ENCODE results near the gene LRP1B.
"Not testable (repeated sequence)": the region's sequence is repeated elsewhere in the genome, so short reads cannot be mapped to it uniquely, and the experiment has no call there.

Gene LRP1B

DNA sequence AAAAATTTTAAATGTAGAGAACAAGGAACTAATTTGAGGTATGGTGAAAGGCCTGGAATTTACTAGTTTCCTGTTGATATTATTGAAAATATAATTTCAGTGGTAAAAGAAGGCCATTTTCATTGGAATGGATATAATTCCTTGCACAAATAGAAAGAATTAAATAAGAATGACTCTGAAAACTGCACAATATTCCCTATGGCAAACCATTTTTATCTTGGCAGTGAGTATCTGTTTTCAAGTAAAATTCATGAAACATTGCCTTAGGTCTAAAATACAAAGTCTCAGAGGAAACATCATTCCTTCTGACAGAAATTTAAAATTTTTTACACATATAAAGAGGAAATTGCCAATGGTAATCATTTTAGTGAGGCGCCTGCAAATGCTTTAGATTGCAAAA, 1468.3 kb downstream of the LRP1B start:
- no peaks in the 10 kb centered on the region for H3K4me1 ChIP-seq (ENCODE audit: control insufficient read depth in 1 of 2, insufficient read depth in 1 of 2, low read depth in 1 of 2, low read length in 1 of 2)
- H3K9me3 ChIP-seq, result no peaks in the 10 kb centered on the region
- no peak overlapping the region for H3K4me3 ChIP-seq (ENCODE audit: low read depth in 1 of 2, low read length in 1 of 2)
- TF ChIP-seq, protein P1, sequence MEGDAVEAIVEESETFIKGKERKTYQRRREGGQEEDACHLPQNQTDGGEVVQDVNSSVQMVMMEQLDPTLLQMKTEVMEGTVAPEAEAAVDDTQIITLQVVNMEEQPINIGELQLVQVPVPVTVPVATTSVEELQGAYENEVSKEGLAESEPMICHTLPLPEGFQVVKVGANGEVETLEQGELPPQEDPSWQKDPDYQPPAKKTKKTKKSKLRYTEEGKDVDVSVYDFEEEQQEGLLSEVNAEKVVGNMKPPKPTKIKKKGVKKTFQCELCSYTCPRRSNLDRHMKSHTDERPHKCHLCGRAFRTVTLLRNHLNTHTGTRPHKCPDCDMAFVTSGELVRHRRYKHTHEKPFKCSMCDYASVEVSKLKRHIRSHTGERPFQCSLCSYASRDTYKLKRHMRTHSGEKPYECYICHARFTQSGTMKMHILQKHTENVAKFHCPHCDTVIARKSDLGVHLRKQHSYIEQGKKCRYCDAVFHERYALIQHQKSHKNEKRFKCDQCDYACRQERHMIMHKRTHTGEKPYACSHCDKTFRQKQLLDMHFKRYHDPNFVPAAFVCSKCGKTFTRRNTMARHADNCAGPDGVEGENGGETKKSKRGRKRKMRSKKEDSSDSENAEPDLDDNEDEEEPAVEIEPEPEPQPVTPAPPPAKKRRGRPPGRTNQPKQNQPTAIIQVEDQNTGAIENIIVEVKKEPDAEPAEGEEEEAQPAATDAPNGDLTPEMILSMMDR (IDR thresholded peaks at IDR 0.05), result no peak
- H3K27me3 ChIP-seq, result no peaks in the 10 kb centered on the region
- H3K36me3 ChIP-seq, result no peaks in the 10 kb centered on the region
- H3K27ac ChIP-seq, result no peak overlapping the region

DNA sequence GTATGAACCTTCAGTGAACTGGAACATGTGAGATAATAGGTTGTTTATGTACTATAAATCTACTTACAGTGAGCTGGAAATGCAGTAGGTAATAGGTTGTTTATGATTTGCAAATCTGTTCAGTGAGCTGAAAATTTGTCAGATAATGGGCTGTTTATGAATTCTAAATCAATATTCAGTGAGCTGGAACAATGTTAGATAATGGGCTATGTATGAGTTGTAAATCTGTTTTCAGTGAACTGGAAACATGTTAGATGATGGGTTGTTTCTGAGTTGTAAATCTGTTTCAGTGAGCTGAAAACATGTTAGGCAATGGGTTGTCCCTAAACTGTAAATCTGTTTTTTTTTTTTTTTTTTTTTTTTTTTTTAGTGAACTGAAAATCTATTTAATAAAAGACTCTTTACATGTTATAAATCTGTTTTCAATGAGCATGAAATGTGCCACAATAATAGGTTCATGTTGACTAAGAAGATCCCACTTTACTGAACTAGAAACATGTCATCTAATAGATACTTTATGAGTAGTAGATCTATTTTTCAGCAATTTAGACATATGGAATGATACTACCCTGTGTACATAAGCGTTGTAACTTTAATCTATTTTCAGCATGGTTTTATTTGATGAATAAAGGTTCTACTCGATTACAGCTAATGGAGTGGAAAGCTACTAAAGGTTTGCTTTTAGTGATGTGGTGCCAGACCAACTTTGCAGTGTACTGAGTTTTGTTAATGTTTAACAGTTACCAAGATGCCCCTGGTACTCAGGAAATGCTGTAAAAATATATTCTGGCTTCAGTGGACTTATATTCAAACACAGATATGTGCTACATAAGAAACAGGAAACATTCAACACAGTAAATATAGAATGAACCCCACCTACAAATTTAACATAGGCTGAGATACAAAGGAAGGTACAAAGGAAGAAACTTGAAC, 1471.8 kb downstream of the LRP1B start:
- Histone ChIP-seq H3K9me3 (no peaks in the 10 kb centered on the region), H3K27me3 (no peaks in the 10 kb centered on the region), H3K27ac (no peak overlapping the region), H3K4me3 (ENCODE audit: low read depth in 1 of 2, low read length in 1 of 2) (no peak overlapping the region), H3K36me3 (no peaks in the 10 kb centered on the region), H3K4me1 (ENCODE audit: control insufficient read depth in 1 of 2, insufficient read depth in 1 of 2, low read depth in 1 of 2, low read length in 1 of 2) (no peaks in the 10 kb centered on the region)
- TF ChIP-seq, protein P1 (IDR thresholded peaks at IDR 0.05), result no peak

DNA sequence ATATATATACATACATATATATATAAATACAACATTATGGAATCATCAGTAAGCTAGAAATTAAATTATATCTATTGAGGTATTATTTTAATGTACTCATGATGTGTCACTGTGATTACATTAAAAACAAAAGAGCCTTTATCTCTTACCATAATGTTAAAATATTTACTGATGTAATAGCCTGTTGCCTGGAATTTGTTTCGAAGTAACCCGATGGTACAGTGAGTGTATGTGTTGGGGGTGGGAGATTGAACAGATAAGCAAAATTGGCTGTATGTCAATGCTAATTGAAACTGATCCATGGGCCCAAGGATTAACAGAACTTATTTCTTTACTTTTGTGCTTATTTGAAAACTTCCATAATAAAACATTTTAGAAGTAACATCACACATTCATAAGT, 1473.2 kb downstream of the LRP1B start:
- Histone ChIP-seq H3K4me3 (ENCODE audit: low read depth in 1 of 2, low read length in 1 of 2) (no peak overlapping the region), H3K9me3 (no peaks in the 10 kb centered on the region), H3K27me3 (no peaks in the 10 kb centered on the region), H3K4me1 (ENCODE audit: control insufficient read depth in 1 of 2, insufficient read depth in 1 of 2, low read depth in 1 of 2, low read length in 1 of 2) (no peaks in the 10 kb centered on the region), H3K36me3 (no peaks in the 10 kb centered on the region), H3K27ac (no peak overlapping the region)
- TF ChIP-seq, protein P1 (IDR thresholded peaks at IDR 0.05), result no peak

DNA sequence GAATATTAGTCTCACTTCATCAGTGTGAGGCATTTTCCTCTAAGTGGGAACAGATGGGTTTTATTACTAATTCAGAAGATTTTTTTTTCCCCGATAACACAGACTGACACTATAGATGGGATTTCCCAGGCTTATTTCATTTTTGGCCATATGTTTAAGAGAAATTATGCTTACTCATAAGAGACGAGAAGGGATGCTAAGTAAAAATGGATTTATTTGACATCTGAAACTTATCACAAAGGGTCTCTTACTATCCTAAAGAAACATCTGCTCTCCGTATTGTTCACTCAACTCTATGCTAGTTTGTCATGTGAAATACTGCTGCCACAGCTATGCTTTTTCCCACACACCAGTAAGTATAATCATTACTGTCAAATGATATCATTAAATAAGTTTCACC, 1476.3 kb downstream of the LRP1B start:
- no peaks in the 10 kb centered on the region for H3K9me3 ChIP-seq
- H3K27me3 ChIP-seq, result no peaks in the 10 kb centered on the region
- H3K27ac ChIP-seq, result no peak overlapping the region
- no peak overlapping the region for H3K4me3 ChIP-seq (ENCODE audit: low read depth in 1 of 2, low read length in 1 of 2)
- TF ChIP-seq, protein P1 (IDR thresholded peaks at IDR 0.05), result no peak
- no peaks in the 10 kb centered on the region for H3K36me3 ChIP-seq
- no peaks in the 10 kb centered on the region for H3K4me1 ChIP-seq (ENCODE audit: control insufficient read depth in 1 of 2, insufficient read depth in 1 of 2, low read depth in 1 of 2, low read length in 1 of 2)

DNA sequence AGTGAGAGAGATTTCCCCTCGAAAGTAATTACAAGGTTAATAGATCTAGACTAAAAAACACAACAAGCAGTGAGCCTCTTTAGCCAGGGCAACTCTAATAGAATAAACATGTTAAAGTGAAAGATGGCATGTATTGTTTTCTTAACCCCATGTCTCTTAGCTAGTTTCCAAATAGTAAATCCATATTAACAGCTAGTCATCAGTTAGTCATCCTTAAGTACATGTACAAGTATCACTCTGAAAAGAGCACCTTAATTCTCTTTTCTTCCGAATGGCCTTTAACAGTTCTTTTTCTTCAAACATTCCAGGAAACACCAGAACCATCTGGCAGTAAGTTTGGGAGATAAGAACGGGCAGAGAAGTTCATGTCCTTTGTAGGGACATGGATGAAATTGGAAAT, 1480.0 kb downstream of the LRP1B start:
- TF ChIP-seq, protein P1 (IDR thresholded peaks at IDR 0.05), result no peak
- H3K36me3 ChIP-seq, result no peaks in the 10 kb centered on the region
- H3K4me1 ChIP-seq (ENCODE audit: control insufficient read depth in 1 of 2, insufficient read depth in 1 of 2, low read depth in 1 of 2, low read length in 1 of 2), result no peaks in the 10 kb centered on the region
- H3K27me3 ChIP-seq, result no peaks in the 10 kb centered on the region
- no peak overlapping the region for H3K27ac ChIP-seq
- H3K9me3 ChIP-seq, result no peaks in the 10 kb centered on the region
- no peak overlapping the region for H3K4me3 ChIP-seq (ENCODE audit: low read depth in 1 of 2, low read length in 1 of 2)

DNA sequence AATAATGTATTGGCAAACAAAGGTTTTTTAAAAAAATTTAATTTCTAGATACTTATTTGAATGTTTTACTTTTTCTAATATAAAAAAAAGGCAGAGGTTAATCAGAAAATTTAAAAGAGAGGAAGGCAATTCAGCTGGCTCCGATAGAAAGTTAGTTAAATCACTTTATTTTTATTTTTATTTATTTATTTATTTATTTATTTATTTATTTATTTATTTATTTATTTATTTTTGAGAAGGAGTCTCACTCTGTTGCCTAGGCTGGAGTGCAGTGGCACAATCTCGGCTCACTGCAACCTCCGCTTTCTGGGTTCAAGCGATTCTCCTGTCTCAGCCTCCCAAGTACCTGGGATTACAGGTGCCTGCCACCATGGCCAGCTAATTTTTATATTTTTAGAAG, 1480.7 kb downstream of the LRP1B start:
- not testable (repeated sequence) for H3K9me3 ChIP-seq; H3K4me1 ChIP-seq (ENCODE audit: control insufficient read depth in 1 of 2, insufficient read depth in 1 of 2, low read depth in 1 of 2, low read length in 1 of 2); H3K27ac ChIP-seq; H3K4me3 ChIP-seq (ENCODE audit: low read depth in 1 of 2, low read length in 1 of 2); H3K27me3 ChIP-seq; H3K36me3 ChIP-seq

Measured in neutrophil (primary cell).